ENCODE measurements around the gene HSPA13. TPM values are rescaled to one million over a fixed set of nuclear protein-coding genes. Genes with fewer than 3 reads are reported as not detected.

The HSPA13 gene
- total RNA-seq, 1 experiment from 2014 or later = 28.6 TPM

- TF ChIP-seq ZNF425 (CRISPR knock-in tag; conservative IDR thresholded peaks at IDR 0.05) = no peak
- no peak for TF ChIP-seq NR2C2 (CRISPR knock-in tag; IDR thresholded peaks at IDR 0.05)
- no peak for TF ChIP-seq NFATC4 (CRISPR knock-in tag; IDR thresholded peaks at IDR 0.05)
Observed at GRCh38 chr21:14405225-14405624, 22.3 kb upstream of the HSPA13 start (continued).

GRCh38 chr21:14403681-14404318 is 20.9 kb upstream of the HSPA13 start:
- TF ChIP-seq USF1 (CRISPR knock-in tag; IDR thresholded peaks at IDR 0.05) (no peak), CTCF (IDR thresholded peaks at IDR 0.05) (peak; percentile 28; the same call in 1 of the 2 replicates)
- no peak overlapping the region for H3K27ac Mint-ChIP-seq
- H3K9me3 Mint-ChIP-seq = peaks cover 11% of the 10 kb centered on the region
- POLR2A ChIA-PET = no interaction called here
- H3K4me1 Mint-ChIP-seq = peaks cover 5% of the 10 kb centered on the region
- H3K4me3 Mint-ChIP-seq = no peak overlapping the region
- no peak for ATAC-seq
- no peak for DNase-seq (ENCODE audit: low spot score)
- H3K36me3 Mint-ChIP-seq = no peaks in the 10 kb centered on the region
- CTCF ChIA-PET = interaction anchor here (1.0 to 1.6 kb wide), 4 partner anchors 10 to 460 kb away, joined by 3 to 5 read pairs (median 4); partner anchors contain the start of gene HSPA13
- H3K27me3 Mint-ChIP-seq (ENCODE audit: low read depth) = no peaks in the 10 kb centered on the region

- POLR2A ChIA-PET = no interaction called here
- Mint-ChIP-seq H3K4me1 (peaks cover 5% of the 10 kb centered on the region), H3K4me3 (no peak overlapping the region), H3K27ac (no peak overlapping the region), H3K27me3 (ENCODE audit: low read depth) (no peaks in the 10 kb centered on the region), H3K36me3 (no peaks in the 10 kb centered on the region), H3K9me3 (peaks cover 6% of the 10 kb centered on the region)
- CTCF ChIA-PET = no interaction called here
- TF ChIP-seq JUN (CRISPR knock-in tag; IDR thresholded peaks at IDR 0.05) (no peak), CTCF (IDR thresholded peaks at IDR 0.05) (no peak), ZNF512 (CRISPR knock-in tag; IDR thresholded peaks at IDR 0.05; ENCODE audit: borderline replicate concordance) (no peak), ATF1 (CRISPR knock-in tag; IDR thresholded peaks at IDR 0.05) (no peak), ESRRA (CRISPR knock-in tag; IDR thresholded peaks at IDR 0.05; ENCODE audit: borderline replicate concordance) (no peak), TEAD1 (CRISPR knock-in tag; IDR thresholded peaks at IDR 0.05) (no peak), ZNF121 (CRISPR knock-in tag; IDR thresholded peaks at IDR 0.05) (no peak)
- DNase-seq (ENCODE audit: low spot score) (no peak), ATAC-seq (no peak)
Observed at GRCh38 chr21:14401217-14401616, 18.3 kb upstream of the HSPA13 start.

Data from WTC11 (cell line).